Measurements from ENCODE around the gene PRKACA. TPM values are rescaled to one million over a fixed set of nuclear protein-coding genes. Genes with fewer than 3 reads are reported as not detected.
A peak's percentile ranks its signal among the peaks of the same experiment; 100 is the strongest.

The PRKACA gene
- total and polyA plus RNA-seq, 2 donors (not counting 3 experiments of a cell fraction or from before 2014, with no cell fraction given) = 44.2 to 97.5 TPM

- H3K9ac ChIP-seq (replicated peaks; ENCODE audit: extremely low read depth, insufficient read depth, low read length) = no peak overlapping the region
- H3K79me2 ChIP-seq (ENCODE audit: control insufficient read depth, insufficient read depth, low read length) = no peaks in the 10 kb centered on the region
- H3K36me3 ChIP-seq (ENCODE audit: control insufficient read depth in 2 of 2, extremely low read depth in 1 of 2, insufficient read depth in 2 of 2, low read length in 2 of 2) = no peaks in the 10 kb centered on the region
- no peaks in the 10 kb centered on the region for H3K4me1 ChIP-seq (ENCODE audit: control insufficient read depth, extremely low read depth, insufficient read depth, low read length)
- FAIRE-seq (no peak), DNase-seq (ENCODE audit: low read depth, low spot score) (no peak)
- dilution Hi-C loops (cut with MboI; ENCODE audit: extremely low pct_ligation_motif_present, low sequenced_read_pairs) = no loop called here
- H3K9me1 ChIP-seq (replicated peaks; ENCODE audit: control insufficient read depth, extremely low read depth, insufficient read depth, low read length) = no peaks in the 10 kb centered on the region
- TF ChIP-seq EZH2 (IDR thresholded peaks at IDR 0.05; ENCODE audit: borderline replicate concordance, low read depth, low read length, severe bottlenecking) = no peak
- no peak for TF ChIP-seq POLR2AphosphoS5 (IDR thresholded peaks at IDR 0.05; ENCODE audit: insufficient read depth, low read depth, low read length)
- TF ChIP-seq JUN (IDR thresholded peaks at IDR 0.05; ENCODE audit: borderline replicate concordance, insufficient read depth, insufficient read length, low read depth) = no peak
- TF ChIP-seq MYC (IDR thresholded peaks at IDR 0.05; ENCODE audit: low read depth, low read length) = no peak
- TF ChIP-seq CTCF (IDR thresholded peaks at IDR 0.05; ENCODE audit: extremely low read depth in 1 of 2, insufficient read depth in 1 of 2, low read depth in 1 of 2, low read length in 2 of 2) = no peak
- no peak for TF ChIP-seq FOS (IDR thresholded peaks at IDR 0.05; ENCODE audit: borderline replicate concordance, insufficient read depth, low read length)
- TF ChIP-seq, protein P1, sequence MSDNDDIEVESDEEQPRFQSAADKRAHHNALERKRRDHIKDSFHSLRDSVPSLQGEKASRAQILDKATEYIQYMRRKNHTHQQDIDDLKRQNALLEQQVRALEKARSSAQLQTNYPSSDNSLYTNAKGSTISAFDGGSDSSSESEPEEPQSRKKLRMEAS (IDR thresholded peaks at IDR 0.05; ENCODE audit: insufficient read depth, insufficient read length) = no peak
- no peak for TF ChIP-seq GATA2 (IDR thresholded peaks at IDR 0.05; ENCODE audit: insufficient read depth, insufficient read length, low read depth, low read length)
- TF ChIP-seq POLR2A (IDR thresholded peaks at IDR 0.05; ENCODE audit: low read depth, low read length) = no peak
- intact Hi-C loops (cut with micrococcal nuclease) = loop anchor here (5.0 kb wide), 1 partner anchor 175 kb away; no protein-coding TSS in a partner anchor
- CTCF ChIA-PET = interaction anchor here (0.8 to 4.6 kb wide), 11 partner anchors 8 to 269 kb away, joined by 3 to 24 read pairs (median 4); partner anchors contain the start of genes IL27RA, MISP3 and NANOS3
- BruUV-seq (replicated peaks) = no TSS peak
- POLR2A ChIA-PET = interaction anchor here (0.6 kb wide), 1 partner anchor 154 kb away, joined by 3 read pairs; no protein-coding TSS in a partner anchor
- H4K20me1 ChIP-seq (replicated peaks; ENCODE audit: control insufficient read depth, extremely low read depth, insufficient read depth, low read length) = no peaks in the 10 kb centered on the region
- peaks cover 7 to 8% of the 10 kb centered on the region in 2 experiments for H3K27me3 ChIP-seq (ENCODE audit: control insufficient read depth in 2 of 2, insufficient read depth in 2 of 2, low read length in 2 of 2)
- H3K27ac ChIP-seq (ENCODE audit: insufficient read depth, low read depth, low read length) = no peak overlapping the region
- no peak overlapping the region for H3K4me2 ChIP-seq (ENCODE audit: insufficient read depth, low read length)
- H3K9me3 ChIP-seq (replicated peaks; ENCODE audit: control insufficient read depth, insufficient read depth, low read length) = no peaks in the 10 kb centered on the region
- no peak overlapping the region for H3K4me3 ChIP-seq (replicated peaks in 1 of 3; ENCODE audit: insufficient read depth in 1 of 3, low read depth in 1 of 3, low read length in 3 of 3)
- peak overlapping the region; percentile 10 for H2AFZ ChIP-seq (ENCODE audit: low read depth, low read length)
Observed at GRCh38 chr19:14056741-14057356, 60.7 kb downstream of the PRKACA start.

Measured in endothelial cell of umbilical vein (primary cell).